Measurements from ENCODE around the gene CBX2.

CBX2 gene

DNA sequence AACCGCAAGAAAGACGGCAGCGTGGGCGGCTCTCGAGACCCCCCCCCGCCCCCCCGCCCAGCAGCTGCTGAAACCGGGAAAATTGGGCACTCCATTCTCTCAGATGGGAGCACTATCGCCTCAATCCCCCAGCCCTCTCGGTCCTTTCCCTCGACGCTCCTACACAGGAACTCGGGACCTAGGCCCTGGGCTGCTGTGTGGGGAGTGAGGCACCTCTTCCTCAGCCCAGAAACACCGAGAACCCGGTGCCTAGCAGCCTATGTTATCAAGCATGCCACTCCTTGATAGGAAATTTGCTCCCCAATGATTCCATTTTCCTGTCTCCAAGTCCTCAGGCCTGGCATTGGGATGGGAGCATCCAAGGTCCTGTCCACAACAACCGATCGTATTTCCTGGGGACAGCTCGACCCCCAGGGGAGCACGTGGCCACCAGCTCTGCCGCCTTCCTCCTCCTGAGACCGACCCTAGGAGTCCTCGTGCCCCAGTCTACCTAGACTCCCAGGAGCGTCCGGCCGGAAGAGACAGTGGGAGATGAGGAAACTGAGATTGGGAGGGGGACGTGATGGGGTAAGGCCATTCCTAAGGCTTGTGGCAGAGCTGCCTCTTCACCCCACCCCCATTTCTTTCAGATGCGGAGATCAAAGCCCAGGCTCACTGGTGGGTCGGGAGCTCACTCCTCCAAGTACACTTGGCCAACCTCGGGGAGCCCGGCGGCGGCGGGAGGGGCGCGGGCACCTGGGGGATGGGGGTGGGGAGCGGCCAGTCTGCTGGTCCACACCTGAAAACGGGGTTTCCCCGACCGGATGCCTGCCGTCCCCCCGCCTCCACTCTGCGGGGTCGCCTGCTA lies 36.4 kb downstream of the CBX2 start:
- DNase-seq: no peak

- no peak for DNase-seq
These were observed 37.3 kb downstream of the CBX2 start for GRCh38 chr17:79814974-79815835.

DNA sequence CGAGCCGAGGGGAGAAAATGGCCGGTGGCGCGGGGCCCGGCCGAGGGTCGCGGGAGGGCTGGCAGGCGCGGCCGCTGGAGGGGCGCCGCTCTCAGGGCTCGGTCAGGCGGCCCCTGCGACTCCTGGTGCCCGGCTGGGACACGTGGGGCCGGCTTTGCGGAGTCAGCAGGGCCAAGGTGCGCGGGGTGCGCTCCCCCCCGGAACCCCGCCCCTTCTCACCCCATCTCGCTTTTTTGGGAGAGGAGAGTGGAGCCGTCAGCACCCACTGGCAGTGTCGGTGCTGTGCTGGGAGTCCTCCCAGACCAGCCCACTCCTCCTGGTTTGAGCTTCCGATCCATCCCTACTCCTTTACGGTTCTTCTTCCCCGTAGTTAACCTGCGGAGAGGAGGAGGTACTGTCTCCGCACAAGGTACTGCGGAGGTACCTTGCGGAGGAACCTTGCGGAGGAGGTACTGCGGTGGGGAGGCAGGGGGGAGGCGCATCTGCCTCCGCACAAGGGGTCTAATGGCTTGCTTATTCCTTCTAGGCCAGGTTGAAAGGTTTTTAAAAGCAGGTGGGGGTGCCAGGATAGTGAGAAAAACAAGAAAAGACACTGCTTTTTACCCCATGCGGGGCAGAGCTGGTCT lies 38.0 kb downstream of the CBX2 start:
- DNase-seq: no peak

DNA sequence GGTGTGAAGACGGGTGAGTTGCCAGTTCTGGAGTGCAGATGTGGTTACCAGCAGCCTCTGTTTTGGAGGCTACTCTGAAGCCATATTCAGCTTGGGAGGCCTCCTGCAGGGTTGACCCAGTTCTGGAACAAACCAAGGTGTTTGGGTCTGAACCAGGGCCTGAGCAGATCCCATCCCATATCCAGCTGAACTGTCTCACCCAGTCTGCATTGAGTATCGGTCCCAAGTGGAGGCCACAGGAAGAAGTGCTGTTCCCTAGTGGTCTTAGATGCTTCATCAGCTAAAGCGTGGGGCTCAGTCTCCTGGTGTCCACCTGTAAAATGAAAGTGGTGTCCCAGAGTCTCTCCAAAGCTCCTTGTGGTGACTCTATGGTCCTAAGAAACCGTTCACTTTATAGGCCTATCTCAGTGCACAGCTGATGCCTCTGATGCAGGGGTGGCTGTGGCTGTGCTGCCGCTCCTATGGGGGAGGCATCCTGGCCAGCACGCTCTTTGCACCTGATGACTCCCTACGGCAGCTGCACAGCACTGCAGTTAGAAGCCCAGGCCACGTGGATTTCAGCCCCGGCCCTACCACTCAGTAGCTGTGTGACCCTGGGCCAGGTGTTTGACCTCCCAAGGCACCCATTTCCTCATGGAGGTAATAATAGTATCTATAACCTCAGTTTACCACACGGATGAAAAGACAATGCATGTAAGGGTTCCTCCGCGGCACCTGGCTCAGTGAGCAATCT lies 40.2 kb downstream of the CBX2 start:
- no peak for DNase-seq

DNA sequence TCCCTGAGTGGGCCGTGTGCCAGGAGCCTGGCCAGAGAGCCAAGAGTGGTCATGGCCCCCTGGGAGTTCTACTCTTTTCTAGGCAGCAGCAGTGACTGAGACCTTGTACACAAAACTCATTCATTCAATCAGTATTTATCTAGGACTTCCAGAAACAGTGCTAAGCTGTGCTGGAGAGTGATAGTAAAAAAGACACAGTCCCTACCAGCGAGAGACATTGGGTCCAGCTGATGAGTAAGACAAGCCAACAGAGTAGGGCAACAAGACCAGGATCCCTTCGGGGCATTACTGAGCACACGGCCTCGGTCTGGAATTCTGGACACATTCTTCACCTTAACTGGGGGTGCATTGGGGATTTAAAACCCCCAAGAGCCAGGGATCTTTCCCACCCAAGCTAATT lies 41.1 kb downstream of the CBX2 start:
- DNase-seq: no peak

DNA sequence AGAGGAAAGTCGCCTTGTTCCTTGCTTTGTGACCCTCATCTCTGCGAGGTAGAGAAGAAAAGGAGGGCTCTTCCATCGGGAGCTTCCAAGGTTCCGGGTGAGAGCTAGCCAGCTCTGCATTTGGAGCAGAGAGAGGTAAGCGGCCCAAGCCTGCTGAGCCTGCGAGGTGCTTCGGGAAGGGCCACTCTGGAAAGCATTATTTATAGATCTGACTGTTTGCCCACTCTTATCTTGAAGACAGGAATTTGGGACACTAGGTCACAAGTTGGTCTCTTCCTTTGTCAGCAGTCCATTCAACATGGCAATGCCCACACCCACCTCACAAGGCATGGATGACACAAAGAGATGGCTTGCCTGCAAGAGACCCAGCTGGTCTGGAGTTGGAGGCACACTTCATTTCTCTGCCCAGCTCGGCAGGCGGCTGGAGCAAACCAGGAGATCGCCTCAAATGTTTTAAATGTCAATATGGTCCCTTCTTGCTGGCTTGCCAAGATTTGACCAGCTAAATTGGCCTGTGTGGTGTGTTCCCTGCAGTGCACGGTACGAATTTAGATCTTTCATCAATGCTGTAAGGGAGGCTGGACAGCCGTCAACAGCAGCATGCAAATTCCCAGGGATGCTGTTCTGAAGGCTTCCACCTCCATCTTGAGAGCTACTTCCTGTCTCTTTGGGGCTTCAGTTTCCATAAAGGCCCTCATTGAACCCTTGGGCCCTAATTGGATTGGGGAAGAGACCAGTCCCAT lies 41.8 kb downstream of the CBX2 start:
- DNase-seq: no peak

- DNase-seq: no peak
These were observed 43.0 kb downstream of the CBX2 start for GRCh38 chr17:79820959-79821330.

GRCh38 chr17:79821331-79822095 lies 43.6 kb downstream of the CBX2 start:
- no peak for DNase-seq

GRCh38 chr17:79822583-79823124 lies 44.7 kb downstream of the CBX2 start:
- no peak for DNase-seq

GRCh38 chr17:79824234-79824633 lies 46.3 kb downstream of the CBX2 start:
- no peak for DNase-seq

DNA sequence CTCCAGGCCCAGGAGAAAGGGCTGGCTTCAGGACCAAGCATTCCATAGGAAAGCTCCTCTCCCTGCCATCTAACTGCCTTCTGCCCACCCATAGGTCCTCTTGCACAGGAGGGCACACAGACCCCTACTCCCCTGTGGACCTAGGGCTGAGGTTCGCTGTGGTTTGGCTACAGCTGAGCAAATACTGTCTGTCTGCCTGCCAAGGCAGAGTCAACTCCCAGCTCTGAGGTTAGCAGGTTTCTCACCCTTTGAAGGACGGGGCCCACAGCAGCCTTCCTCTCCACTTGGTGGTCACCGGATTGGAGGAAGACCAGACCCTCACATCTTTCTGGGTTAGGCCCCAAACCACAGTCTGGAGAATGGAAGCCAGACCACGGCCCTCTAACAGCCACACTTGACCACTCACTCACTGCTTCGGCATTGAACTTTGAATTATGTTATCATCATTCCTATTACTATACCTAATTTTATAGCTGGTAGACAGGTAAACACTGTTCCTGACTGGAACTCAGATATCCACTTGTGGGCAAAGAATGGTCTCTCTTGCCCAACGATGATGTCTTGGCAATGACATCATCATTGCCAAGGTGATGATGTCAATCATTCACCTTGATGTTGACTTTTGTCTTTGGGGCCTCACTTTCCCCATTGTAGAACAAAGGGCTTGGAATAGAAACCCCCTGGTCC lies 47.1 kb downstream of the CBX2 start:
- DNase-seq: no peak

DNA sequence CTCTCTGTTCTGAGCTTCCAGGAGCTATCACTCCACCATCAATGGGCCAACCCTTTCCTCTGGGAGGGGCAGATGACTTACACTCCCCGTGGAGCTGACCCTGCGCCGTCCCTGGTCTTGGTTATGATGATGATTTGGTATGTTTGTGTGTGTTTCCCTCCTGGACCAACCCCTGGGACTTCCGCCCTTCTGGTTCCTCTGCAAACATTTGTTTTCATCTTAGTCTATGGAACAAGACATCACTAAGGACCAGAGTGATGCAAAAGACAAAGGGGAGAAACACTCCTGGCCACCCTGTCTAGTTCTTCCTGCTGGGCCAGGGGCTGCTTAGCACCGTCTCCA lies 47.6 kb downstream of the CBX2 start:
- DNase-seq: no peak

DNA sequence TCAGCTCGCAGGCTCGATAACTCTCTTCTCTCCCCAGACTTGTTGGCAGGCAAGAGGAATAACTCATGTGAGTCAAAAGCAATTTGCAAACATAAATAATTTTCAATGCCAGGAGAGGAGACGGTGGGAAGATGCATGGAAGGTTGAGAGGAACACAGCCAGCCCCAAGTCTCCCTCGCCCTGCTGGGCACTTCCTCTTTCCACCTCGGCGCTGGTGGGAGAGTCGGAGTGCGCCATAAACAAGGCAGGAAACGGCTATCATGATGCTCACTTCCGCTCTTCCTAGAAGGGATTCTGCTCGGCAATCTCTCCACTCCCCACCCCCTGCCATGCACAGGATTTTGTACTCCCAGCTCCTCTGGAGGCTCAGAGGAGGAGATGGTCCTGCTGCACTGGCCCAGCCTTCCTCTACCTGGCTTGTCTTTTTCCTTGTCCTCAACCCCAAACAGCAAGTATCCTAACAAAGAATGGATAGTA lies 48.3 kb downstream of the CBX2 start:
- DNase-seq: no peak

DNA sequence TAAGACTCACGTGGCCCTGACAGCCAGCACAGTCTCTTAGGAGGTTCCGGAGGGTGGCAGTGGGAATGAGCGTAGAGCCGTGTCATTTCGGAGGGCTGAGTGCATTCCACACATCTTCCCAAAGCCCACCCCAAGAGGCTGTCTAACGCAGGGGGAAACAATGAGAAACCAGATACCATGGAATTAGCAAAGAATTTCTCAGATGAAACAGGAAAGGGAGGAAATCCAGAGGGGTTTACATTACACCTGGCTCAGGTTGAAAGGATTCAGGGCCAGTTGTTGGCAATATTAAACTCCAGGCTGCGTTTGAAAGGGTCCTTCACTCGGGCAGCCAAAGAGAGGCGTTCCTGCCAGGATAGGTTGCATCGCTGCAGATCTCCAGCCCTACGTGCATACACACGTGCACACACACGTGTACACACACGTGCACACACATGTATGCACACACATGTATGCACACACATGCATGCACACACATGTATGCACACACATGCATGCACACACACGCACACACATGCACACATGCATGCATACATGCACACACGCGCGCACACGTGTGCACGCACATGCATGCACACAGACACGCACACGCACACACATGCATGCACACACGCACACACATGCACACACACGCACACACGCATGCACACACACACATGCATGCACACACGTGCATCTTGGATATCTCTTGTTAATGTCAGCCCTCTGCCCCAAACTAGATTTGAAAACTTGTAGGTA lies 49.1 kb downstream of the CBX2 start:
- no peak for DNase-seq

GRCh38 chr17:79829004-79829403 lies 51.1 kb downstream of the CBX2 start:
- DNase-seq: no peak

GRCh38 chr17:79829457-79829856 lies 51.5 kb downstream of the CBX2 start:
- no peak for DNase-seq

DNA sequence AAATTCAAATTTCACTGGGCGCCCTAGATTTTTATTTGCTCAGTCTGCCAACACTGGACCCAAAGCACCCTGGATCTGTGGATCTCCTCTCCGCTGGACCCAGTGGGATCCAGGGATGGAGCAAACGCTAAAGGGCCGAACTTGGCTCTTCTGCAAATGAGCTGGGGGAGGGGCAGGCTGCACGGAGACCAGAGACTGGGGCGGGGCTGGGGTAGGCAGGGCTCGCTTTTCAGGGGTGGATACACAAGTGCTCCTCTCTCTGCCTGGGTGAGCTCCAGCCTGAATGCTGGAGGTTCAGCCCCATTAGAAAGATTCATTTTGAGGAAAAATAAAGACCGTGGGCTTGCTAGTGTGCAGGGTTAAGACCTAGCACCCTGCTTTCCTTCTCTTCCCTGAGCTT lies 52.4 kb downstream of the CBX2 start:
- no peak for DNase-seq

DNA sequence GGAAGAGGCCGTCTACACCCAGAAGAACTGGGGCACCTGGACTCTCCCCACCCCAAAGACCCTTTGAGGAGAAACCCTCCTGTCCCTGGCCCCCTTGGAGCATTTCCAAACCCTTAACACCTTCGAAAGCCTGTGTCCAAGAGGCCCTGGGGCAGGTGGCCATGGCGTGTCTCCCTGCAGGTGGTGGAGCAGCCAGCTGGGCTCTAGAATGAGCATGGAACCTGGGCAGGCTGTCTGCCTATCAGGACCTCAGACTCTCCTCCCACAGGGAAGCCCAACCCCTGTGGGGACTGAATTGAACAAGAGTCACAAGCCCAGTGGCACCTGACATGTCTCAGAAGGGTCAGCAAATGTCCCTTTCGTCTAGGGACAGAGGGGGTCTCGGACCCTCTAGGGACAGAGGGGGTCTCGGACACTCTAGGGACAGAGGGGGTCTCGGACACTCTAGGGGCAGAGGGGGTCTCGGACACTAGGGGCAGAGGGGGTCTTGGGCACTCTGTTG lies 52.9 kb downstream of the CBX2 start:
- DNase-seq: no peak

Data from NCI-H1417 treated with DMSO at 0.1 percent for 48 hours (cell line).